ENCODE results near the gene SMARCB1.

Gene SMARCB1

DNA sequence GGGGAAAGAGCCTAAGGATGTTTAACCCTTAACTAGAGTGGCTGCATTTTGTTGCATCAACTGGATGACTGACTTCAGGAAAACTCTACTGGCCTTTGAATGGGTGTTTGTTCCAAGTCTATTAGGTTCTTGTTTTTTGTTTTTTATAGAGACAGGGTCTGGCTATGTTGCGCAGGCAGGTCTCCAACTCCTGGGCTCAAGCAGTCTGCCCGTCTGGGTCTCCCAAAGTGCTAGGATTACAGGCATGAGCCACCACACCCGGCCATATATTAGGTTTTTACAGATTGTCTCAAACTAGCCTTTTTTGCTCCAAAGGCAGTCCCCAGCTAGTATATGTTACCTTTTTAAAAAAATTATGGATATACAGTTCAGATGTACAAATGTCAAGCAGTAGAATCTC, 1.1 kb downstream of the SMARCB1 start:
- Histone ChIP-seq H3K4me3 (ENCODE audit: low read depth, low read length) (peak overlapping the region; percentile 89), H3K27me3 (replicated peaks) (no peaks in the 10 kb centered on the region), H3K27ac (no peak overlapping the region), H3K36me3 (replicated peaks) (peaks cover 3% of the 10 kb centered on the region)
- no peak for TF ChIP-seq CTCF (IDR thresholded peaks at IDR 0.05; ENCODE audit: low read depth, low read length, missing control alignments)
- DNase-seq = no peak
- in situ Hi-C loops (cut with HindIII; ENCODE audit: low pct_ligation_motif_present, low sequenced_read_pairs) = no loop called here

- in situ Hi-C loops (cut with HindIII; ENCODE audit: low pct_ligation_motif_present, low sequenced_read_pairs) = no loop called here
- DNase-seq = no peak
- no peaks in the 10 kb centered on the region for H3K27me3 ChIP-seq (replicated peaks)
Measured at GRCh38 chr22:23789121-23789520, 2.4 kb downstream of the SMARCB1 start.

DNA sequence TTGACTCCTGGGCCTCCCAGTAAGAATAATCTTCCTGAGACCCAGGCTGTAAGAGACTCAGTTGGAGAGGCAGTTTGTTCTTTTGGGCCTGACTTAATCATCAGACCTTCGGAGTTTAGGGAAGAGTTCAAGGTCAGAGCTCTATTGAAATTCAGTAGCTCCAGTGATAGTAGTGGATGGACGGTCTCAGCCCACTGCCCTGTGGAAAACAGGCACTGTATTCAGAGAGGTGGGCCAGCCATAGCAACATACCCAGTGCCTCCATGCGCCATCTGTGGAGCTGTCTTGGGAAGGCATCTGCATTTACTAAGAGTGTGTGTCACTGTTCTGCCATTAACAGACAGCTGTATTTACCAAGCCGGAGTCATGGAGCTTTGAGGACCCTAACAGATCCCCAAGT, 2.9 kb downstream of the SMARCB1 start:
- TF ChIP-seq CTCF (IDR thresholded peaks at IDR 0.05; ENCODE audit: low read depth, low read length, missing control alignments) = peak; percentile 26
- H3K4me3 ChIP-seq (ENCODE audit: low read depth, low read length) = no peak overlapping the region
- no peaks in the 10 kb centered on the region for H3K27me3 ChIP-seq (replicated peaks)
- in situ Hi-C loops (cut with HindIII; ENCODE audit: low pct_ligation_motif_present, low sequenced_read_pairs) = no loop called here
- no peak for DNase-seq
- H3K27ac ChIP-seq = no peak overlapping the region
- peaks cover 17% of the 10 kb centered on the region for H3K36me3 ChIP-seq (replicated peaks)

More at GRCh38 chr22:23789121-23789520, 2.4 kb downstream of the SMARCB1 start:
- Histone ChIP-seq H3K36me3 (replicated peaks) (peaks cover 12% of the 10 kb centered on the region), H3K4me3 (ENCODE audit: low read depth, low read length) (no peak overlapping the region), H3K27ac (no peak overlapping the region)
- TF ChIP-seq CTCF (IDR thresholded peaks at IDR 0.05; ENCODE audit: low read depth, low read length, missing control alignments) = no peak

GRCh38 chr22:23790819-23791737, 4.3 kb downstream of the SMARCB1 start:
- Histone ChIP-seq H3K4me3 (ENCODE audit: low read depth, low read length) (no peak overlapping the region), H3K27me3 (replicated peaks) (no peaks in the 10 kb centered on the region), H3K27ac (no peak overlapping the region), H3K36me3 (replicated peaks) (peaks cover 26% of the 10 kb centered on the region)
- no peak for DNase-seq
- in situ Hi-C loops (cut with HindIII; ENCODE audit: low pct_ligation_motif_present, low sequenced_read_pairs) = no loop called here
- no peak for TF ChIP-seq CTCF (IDR thresholded peaks at IDR 0.05; ENCODE audit: low read depth, low read length, missing control alignments)

DNA sequence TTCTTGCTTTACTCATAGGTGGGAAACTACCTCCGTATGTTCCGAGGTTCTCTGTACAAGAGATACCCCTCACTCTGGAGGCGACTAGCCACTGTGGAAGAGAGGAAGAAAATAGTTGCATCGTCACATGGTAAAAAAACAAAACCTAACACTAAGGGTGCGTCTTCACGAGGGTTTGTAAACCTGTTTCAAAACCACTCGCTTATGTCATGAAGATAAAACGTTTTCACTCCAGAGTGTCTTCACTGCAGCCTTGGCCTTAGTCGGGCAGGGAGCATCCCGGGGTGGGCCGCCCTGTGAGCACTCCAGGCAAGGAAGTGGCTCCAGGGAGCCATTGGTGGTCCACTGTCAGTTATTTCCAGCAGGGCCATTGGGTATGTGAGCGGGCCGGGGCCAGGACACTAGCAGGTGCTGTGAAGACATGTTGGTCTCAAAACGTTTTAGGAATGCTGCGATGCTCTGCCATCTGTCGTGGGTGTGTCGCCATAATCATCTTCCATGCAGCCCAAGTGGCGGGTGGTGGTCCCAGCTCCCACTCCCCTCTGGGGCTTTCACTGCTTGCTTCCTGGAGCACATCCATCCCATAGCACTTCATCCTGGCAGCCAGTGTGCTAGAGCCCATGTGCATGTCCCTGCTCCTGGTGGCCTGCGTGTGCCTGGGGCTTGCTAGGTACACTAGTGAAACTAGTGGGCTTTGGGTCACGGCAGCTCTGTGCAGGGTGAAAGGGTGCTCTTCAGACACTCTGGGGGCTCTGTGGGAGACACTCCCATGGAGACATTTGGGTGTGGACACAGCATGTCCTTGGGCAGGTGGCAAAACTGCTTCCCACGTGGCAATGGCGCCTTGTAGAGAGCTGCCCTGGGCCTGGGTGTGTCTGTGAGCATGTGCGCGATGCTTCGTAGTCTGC, 5.2 kb downstream of the SMARCB1 start:
- H3K4me3 ChIP-seq (ENCODE audit: low read depth, low read length) = no peak overlapping the region
- no peak overlapping the region for H3K27ac ChIP-seq
- H3K27me3 ChIP-seq (replicated peaks) = no peaks in the 10 kb centered on the region
- peaks cover 32% of the 10 kb centered on the region for H3K36me3 ChIP-seq (replicated peaks)
- in situ Hi-C loops (cut with HindIII; ENCODE audit: low pct_ligation_motif_present, low sequenced_read_pairs) = no loop called here
- no peak for DNase-seq
- no peak for TF ChIP-seq CTCF (IDR thresholded peaks at IDR 0.05; ENCODE audit: low read depth, low read length, missing control alignments)
